ENCODE data around the gene IMPA2. TPM values are rescaled to one million over a fixed set of nuclear protein-coding genes. Genes with fewer than 3 reads are reported as not detected.

Gene IMPA2
- total RNA-seq, 1 donor from 2014 or later: 56.3 TPM

DNA sequence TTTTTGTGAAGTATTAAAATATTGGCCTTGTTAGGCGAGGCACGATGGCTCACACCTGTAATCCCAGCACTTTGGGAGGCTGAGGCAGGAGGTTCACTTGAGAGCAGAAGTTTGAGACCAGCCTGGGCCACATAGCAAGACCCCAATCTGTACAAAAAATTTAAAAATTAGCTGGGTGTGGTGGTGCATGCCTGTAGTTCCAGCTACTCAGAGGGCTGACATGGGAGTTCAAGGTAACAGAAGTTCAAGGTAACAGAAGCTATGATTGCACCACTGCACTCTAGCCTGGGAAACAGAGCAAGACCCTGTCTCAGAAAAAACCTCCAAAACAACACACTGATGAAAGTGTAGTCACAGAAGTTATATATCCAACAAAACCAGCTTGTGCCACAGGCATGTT is 39.8 kb downstream of the IMPA2 start:
- H3K4me3 Mint-ChIP-seq: no peak overlapping the region
- H3K4me1 Mint-ChIP-seq (ENCODE audit: unreplicated experiment): no peaks in the 10 kb centered on the region
- TF ChIP-seq, protein P1, sequence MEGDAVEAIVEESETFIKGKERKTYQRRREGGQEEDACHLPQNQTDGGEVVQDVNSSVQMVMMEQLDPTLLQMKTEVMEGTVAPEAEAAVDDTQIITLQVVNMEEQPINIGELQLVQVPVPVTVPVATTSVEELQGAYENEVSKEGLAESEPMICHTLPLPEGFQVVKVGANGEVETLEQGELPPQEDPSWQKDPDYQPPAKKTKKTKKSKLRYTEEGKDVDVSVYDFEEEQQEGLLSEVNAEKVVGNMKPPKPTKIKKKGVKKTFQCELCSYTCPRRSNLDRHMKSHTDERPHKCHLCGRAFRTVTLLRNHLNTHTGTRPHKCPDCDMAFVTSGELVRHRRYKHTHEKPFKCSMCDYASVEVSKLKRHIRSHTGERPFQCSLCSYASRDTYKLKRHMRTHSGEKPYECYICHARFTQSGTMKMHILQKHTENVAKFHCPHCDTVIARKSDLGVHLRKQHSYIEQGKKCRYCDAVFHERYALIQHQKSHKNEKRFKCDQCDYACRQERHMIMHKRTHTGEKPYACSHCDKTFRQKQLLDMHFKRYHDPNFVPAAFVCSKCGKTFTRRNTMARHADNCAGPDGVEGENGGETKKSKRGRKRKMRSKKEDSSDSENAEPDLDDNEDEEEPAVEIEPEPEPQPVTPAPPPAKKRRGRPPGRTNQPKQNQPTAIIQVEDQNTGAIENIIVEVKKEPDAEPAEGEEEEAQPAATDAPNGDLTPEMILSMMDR (conservative IDR thresholded peaks at IDR 0.05): no peak
- DNase-seq (ENCODE audit: extremely low spot score, unreplicated experiment): no peak
- no peaks in the 10 kb centered on the region for H3K9me3 Mint-ChIP-seq
- peaks cover 27% of the 10 kb centered on the region for H3K36me3 Mint-ChIP-seq
- no peaks in the 10 kb centered on the region for H3K27me3 Mint-ChIP-seq
- H3K27ac Mint-ChIP-seq: no peak overlapping the region

DNA sequence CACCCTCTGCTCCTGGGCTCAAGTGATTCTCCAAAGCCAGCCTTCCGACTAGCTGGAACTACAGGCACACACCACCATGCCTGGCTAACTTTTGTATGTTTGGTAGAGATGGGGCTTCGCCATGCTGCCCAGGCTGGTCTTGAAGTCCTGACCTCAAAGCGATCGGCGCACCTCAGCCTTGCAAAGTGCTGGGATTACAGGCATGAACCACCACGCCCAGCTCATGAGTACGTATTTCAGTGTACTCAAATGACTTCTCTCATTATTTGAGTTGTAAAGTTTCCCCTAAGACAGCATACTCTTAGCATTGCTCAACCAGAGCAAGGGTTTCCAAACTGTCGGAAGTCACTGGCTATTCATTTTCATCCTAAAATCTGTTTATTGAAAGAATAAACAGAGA is 40.3 kb downstream of the IMPA2 start:
- TF ChIP-seq, protein P1 (conservative IDR thresholded peaks at IDR 0.05): no peak
- Mint-ChIP-seq H3K36me3 (peaks cover 27% of the 10 kb centered on the region), H3K4me3 (no peak overlapping the region), H3K9me3 (no peaks in the 10 kb centered on the region), H3K27ac (no peak overlapping the region), H3K27me3 (no peaks in the 10 kb centered on the region), H3K4me1 (ENCODE audit: unreplicated experiment) (no peaks in the 10 kb centered on the region)
- DNase-seq (ENCODE audit: extremely low spot score, unreplicated experiment): no peak

DNA sequence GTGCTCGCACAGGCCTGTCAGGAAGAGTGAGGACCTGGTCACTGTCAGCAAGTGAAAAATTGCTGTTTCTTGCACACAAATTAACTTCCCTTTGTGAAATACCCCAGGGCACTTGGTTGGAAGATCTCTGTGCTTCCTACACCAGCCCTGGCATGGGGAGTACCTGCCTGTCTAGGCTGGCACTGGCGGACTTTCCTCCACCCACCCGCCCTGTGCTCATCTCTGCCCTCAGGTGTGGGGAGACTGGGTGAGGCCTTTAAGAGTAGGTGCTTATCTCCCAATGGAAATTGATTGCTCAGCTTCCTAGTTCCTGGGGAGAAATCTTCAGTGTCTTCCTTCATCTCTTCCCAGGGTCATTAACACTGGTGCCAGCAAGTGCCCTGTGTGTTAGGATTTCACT is 42.1 kb downstream of the IMPA2 start:
- no peaks in the 10 kb centered on the region for H3K27me3 Mint-ChIP-seq
- no peak for DNase-seq (ENCODE audit: extremely low spot score, unreplicated experiment)
- H3K36me3 Mint-ChIP-seq: peaks cover 17% of the 10 kb centered on the region
- no peaks in the 10 kb centered on the region for H3K4me1 Mint-ChIP-seq (ENCODE audit: unreplicated experiment)
- H3K9me3 Mint-ChIP-seq: no peaks in the 10 kb centered on the region
- no peak overlapping the region for H3K4me3 Mint-ChIP-seq
- H3K27ac Mint-ChIP-seq: no peak overlapping the region
- TF ChIP-seq, protein P1 (conservative IDR thresholded peaks at IDR 0.05): no peak

DNA sequence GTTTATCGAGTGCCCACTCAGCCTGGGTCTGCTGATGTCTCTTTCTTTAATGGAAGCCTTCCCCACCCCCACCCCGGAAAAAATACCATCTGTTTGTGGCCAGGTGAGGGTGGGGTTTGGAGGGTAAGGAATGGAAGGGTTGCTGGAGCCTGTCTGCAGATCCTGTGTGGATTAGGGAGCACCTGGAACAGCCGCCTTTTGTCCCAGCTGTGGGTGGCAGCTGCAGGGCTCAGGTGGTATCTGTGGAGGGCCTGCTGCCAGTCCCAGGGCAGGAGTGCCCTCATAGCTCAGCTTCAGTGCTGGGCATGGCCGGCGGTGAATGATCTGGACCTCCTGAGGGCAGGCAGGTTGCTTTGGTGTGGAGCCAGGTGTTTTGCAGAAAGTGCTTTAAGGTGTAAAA is 45.3 kb downstream of the IMPA2 start:
- Mint-ChIP-seq H3K9me3 (no peaks in the 10 kb centered on the region), H3K36me3 (peaks cover 18% of the 10 kb centered on the region), H3K4me3 (no peak overlapping the region), H3K27me3 (no peaks in the 10 kb centered on the region), H3K27ac (no peak overlapping the region), H3K4me1 (ENCODE audit: unreplicated experiment) (peaks cover 10% of the 10 kb centered on the region)
- TF ChIP-seq, protein P1 (conservative IDR thresholded peaks at IDR 0.05): no peak
- no peak for DNase-seq (ENCODE audit: extremely low spot score, unreplicated experiment)

DNA sequence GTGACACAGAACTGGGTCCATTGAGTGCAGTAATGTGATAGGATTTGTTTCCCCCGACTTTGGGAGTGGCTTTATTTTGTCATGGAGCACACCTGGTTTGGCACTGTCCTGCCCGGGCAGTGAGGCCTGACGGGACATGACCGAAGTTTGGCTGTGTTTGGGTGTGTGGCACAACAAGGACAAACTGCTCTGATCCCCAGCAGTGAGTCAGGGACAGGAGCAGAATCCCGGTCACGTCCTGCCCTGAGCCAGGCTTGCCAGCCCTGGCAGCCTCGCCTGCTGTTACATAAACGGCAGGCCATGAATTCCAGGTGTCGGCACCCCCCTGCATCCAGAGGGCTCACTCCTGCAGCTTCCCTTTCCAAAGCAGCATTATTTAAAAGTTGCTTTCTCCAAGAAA is 45.7 kb downstream of the IMPA2 start:
- H3K9me3 Mint-ChIP-seq: no peaks in the 10 kb centered on the region
- TF ChIP-seq, protein P1 (conservative IDR thresholded peaks at IDR 0.05): no peak
- H3K36me3 Mint-ChIP-seq: peaks cover 18% of the 10 kb centered on the region
- peaks cover 10% of the 10 kb centered on the region for H3K4me1 Mint-ChIP-seq (ENCODE audit: unreplicated experiment)
- H3K4me3 Mint-ChIP-seq: no peak overlapping the region
- no peak overlapping the region for H3K27ac Mint-ChIP-seq
- no peak for DNase-seq (ENCODE audit: extremely low spot score, unreplicated experiment)
- no peaks in the 10 kb centered on the region for H3K27me3 Mint-ChIP-seq

DNA sequence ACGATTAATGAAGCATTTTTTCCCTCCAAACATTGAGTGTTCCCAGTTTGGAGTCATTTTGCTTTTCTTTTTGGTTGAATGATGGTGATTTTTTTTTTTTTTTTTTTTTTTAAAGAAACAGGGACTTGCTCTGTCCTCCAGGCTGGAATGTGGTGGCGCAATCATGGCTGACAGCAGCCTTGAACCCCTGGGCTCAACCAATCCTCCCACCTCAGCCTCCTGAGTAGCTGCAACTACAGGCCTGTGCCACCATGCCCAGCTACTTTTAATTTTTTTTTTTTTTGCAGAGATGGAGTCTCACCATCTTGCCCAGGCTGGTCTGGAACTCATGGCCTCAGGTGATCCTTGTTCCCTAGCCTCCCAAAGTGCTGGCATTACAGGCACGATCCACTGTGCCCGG is 46.2 kb downstream of the IMPA2 start:
- DNase-seq (ENCODE audit: extremely low spot score, unreplicated experiment): no peak
- no peak overlapping the region for H3K27ac Mint-ChIP-seq
- H3K27me3 Mint-ChIP-seq: no peaks in the 10 kb centered on the region
- H3K36me3 Mint-ChIP-seq: peaks cover 18% of the 10 kb centered on the region
- H3K4me3 Mint-ChIP-seq: no peak overlapping the region
- H3K9me3 Mint-ChIP-seq: no peaks in the 10 kb centered on the region
- H3K4me1 Mint-ChIP-seq (ENCODE audit: unreplicated experiment): peaks cover 10% of the 10 kb centered on the region
- TF ChIP-seq, protein P1 (conservative IDR thresholded peaks at IDR 0.05): no peak

All from type B pancreatic cell (in vitro differentiated cells).